AG04449 (cell line): ENCODE results near the gene SEC61G.

Experiments used
- CTCF ChIA-PET: fragments of 350-600 bp; formaldehyde crosslinking; extraction: SDS; loops from one replicate; lab custom pipeline; 2021; ENCODE audit warnings: antibody characterized with exemption; lab: Yijun Ruan, JAX
- POLR2A ChIA-PET: fragments of 400-600, 350-600 bp; formaldehyde crosslinking; extraction: SDS; loops from one replicate; lab custom pipeline; 2020; ENCODE audit warnings: antibody characterized with exemption, inconsistent platforms; lab: Yijun Ruan, JAX
- DNase-seq: peaks from one replicate; pipeline ENCODE4 v3.0.0-alpha.2; 2010; ENCODE audit warnings: low read depth, low spot score
- H3K4me3 ChIP-seq: 2 replicates; pipeline ENCODE4 v1.5.1; 2011; ENCODE audit warnings: low read depth, mild to moderate bottlenecking, control low read depth, low read length
- TF ChIP-seq, protein P1 (sequence below): IDR thresholded peaks from one replicate; pipeline ENCODE4 v1.5.1; 2011; ENCODE audit warnings: mild to moderate bottlenecking, moderate library complexity, low read length, control low read depth, inconsistent platforms; ENCODE audit not compliant: insufficient read depth; ENCODE audit errors: missing control alignments

Gene SEC61G

DNA sequence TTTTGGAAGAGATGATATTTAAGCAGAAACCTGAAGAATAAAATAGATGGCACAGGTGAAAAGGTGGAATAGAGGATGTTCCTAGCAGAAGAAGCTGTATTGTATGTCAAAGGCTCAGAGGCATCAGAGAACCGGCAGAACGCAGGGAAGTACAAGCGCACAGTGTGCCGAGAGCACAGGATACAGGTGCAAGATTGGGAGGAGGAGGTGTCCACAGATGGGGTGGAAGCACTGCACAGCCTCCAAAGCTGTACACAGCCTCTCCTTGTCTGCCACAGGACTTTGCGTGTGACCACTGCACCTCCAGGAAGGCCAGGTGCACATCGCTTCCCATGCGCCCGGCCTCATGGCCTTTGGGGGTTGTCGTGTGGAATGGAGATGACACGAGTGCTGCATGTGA, 23.3 kb upstream of the SEC61G start:
- ChIA-PET POLR2A (no interaction called here), CTCF (interaction anchor here (3.8 to 20.5 kb wide), 3 partner anchors 8 to 490 kb away, joined by 29 to 555 read pairs (median 399); no protein-coding TSS in a partner anchor)
- TF ChIP-seq, protein P1, sequence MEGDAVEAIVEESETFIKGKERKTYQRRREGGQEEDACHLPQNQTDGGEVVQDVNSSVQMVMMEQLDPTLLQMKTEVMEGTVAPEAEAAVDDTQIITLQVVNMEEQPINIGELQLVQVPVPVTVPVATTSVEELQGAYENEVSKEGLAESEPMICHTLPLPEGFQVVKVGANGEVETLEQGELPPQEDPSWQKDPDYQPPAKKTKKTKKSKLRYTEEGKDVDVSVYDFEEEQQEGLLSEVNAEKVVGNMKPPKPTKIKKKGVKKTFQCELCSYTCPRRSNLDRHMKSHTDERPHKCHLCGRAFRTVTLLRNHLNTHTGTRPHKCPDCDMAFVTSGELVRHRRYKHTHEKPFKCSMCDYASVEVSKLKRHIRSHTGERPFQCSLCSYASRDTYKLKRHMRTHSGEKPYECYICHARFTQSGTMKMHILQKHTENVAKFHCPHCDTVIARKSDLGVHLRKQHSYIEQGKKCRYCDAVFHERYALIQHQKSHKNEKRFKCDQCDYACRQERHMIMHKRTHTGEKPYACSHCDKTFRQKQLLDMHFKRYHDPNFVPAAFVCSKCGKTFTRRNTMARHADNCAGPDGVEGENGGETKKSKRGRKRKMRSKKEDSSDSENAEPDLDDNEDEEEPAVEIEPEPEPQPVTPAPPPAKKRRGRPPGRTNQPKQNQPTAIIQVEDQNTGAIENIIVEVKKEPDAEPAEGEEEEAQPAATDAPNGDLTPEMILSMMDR = no peak
- no peak overlapping the region for H3K4me3 ChIP-seq
- no peak for DNase-seq

DNA sequence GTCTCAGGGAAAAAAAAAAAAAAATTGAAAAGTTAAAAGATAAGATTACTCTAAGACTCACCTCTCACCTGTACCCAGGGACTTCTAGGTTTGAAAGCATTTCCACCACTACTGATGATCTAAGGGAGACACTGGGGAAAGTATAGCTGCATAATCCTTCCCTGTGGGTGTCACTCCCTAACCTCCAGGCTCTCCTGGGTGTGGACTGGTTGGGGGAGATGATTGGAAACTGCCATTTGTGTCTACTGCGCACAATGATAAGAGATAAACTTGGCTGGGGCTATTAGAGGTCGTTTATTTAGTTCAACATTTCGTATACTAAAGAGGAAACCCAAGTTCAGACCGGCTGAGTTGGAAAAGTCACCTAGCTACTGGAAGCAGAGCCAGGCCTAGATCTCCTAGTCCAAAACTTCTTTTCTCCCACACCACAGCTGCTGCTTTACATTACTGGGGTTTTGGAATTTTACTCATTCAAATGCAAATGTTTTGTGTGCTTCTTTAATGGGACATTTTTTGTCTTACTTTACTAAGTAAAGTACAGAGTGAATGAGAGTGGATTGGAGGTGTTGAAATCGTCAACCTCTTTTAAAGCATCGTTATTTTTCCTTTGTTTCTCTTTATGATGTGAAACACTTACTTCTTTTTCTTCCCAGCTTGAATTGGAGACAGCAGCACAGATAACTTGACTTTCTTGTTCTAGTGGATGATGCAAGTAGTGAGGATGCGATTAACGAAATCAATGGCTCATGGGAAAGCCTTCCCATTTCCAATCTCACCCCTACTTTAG, 22.3 kb upstream of the SEC61G start:
- DNase-seq = no peak
- CTCF ChIA-PET = interaction anchor here (0.5 to 20.5 kb wide), 5 partner anchors 9 to 491 kb away, joined by 3 to 555 read pairs (median 3); no protein-coding TSS in a partner anchor
- H3K4me3 ChIP-seq = no peak overlapping the region
- POLR2A ChIA-PET = no interaction called here
- TF ChIP-seq, protein P1 = no peak

DNA sequence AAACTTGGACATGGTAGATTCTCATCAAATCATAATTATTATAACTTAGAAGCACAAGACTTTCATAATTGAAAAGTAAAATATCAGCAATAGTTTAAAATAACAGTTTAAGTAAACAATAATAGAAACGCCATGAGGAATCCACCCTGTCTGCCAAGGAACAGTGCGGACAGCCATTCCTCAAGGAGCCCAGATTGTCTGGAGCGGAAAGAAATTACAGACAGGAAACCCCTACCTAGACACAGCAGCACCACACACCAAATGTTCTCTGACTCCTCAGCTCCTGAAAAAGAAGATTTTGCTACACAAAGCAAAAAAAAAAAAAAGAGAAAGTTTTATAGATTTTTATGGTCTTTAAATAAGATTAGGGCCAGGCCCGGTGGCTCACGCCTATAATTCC, 21.5 kb upstream of the SEC61G start:
- CTCF ChIA-PET = interaction anchor here (1.1 to 20.5 kb wide), 4 partner anchors 9 to 492 kb away, joined by 3 to 555 read pairs (median 204); no protein-coding TSS in a partner anchor
- TF ChIP-seq, protein P1 = no peak
- H3K4me3 ChIP-seq = no peak overlapping the region
- no peak for DNase-seq
- POLR2A ChIA-PET = no interaction called here

DNA sequence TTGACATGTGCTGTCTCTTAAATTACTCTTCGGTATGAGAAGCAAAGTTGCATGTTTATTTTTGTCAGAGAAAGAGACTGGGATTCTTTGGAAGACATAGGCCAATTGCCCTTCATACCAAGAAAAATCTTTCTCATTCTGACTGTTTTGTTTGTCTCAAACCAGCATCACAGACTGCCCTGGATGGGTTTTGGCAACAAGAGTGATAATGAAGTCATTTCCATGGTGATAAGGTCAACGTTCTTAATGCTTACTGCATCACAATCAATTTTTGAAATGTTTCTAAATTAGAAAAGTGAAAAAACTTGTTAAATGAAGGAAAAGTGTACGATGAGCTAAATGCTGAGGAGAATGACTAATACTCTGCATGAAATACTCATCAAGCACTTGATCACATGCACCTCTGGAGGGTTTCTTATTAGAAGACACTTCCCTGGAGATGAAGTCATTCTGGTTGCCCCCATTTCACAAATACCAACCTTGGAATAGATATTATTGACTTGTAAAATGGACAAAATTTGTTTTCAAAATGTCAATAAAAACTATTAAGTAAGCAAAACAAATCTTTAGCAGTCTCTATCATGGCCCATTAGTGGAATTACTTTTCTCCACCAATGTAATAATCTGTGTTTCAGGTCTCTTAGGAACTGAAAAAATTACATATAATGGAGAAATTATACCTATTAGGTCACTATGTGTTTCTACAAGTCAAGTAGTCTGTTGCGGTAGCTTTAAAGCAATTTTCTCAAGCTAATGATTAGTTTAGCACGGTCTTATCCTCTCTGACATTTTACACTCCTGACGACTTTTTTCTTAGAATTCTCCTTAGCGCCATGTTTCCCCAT, 19.9 kb upstream of the SEC61G start:
- TF ChIP-seq, protein P1 = no peak
- H3K4me3 ChIP-seq = no peak overlapping the region
- ChIA-PET POLR2A (no interaction called here), CTCF (interaction anchor here (0.7 to 20.5 kb wide), 7 partner anchors 10 to 602 kb away, joined by 3 to 555 read pairs (median 5); no protein-coding TSS in a partner anchor)
- DNase-seq = no peak

DNA sequence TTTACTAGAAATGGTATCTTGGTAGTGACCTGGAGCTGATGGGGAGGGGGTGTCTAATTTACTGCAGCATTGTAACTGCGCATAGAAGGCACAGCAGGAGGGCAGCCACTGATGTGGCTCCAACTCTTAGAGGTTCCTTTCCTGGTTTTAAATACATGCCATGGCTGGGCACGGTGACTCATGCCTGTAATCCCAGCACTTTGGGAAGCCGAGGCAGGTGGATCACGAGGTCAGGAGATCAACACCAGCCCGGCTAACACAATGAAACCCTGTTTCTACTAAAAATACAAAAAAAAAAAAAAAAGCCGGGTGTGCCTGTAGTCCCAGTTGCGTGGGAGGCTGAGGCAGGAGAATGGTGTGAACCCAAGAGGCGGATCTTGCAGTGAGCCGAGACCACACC, 19.2 kb upstream of the SEC61G start:
- ChIA-PET CTCF (interaction anchor here (0.8 to 20.5 kb wide), 11 partner anchors 10 to 637 kb away, joined by 3 to 555 read pairs (median 5); no protein-coding TSS in a partner anchor), POLR2A (no interaction called here)
- no peak for DNase-seq
- no peak overlapping the region for H3K4me3 ChIP-seq
- TF ChIP-seq, protein P1 = no peak
